DMS 273 treated with DMSO at 0.1 percent for 48 hours (cell line): Measurements from ENCODE around the gene PSMG4.

Experiments
- DNase-seq: peaks from one replicate; lab custom pipeline; 2025; lab: John Stamatoyannopoulos, UW

The PSMG4 gene

DNA sequence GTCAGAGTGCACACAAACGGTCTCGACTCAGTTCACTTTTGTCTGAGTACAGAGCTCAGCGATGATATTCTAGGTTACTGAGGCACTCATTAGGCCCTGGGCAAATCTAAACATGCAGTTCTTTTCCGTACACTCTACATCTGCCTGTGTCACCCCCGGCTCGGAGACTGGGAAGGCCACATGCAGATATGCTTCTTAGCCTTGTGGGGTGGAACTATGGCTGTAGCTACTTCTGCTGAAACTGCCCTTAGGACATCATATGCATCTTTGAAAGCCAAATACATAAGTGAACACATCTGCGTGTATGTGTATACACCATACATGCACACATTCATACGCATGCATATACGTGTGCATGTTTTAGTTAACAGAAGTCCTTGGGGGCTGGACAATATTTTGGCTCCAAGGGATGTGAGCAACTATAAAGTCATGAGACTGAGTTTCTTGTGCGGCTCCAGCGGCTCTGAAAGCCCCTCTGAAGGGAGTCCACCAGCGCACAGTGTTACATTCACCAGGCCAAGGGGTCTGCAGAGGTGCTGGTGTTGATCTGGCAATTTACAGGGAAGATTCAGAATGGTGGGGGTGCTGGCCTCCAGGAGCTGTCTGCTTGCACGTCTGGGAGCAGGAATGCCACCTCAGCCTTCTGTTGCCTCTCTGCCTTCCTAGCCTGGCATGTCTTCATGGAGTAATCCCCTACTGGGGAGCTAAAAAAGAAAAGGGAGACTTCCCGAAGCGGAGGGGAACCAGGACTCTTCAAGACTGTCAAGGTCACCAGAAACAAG is 31.6 kb downstream of the PSMG4 start:
- DNase-seq = no peak

- no peak for DNase-seq
Measured at GRCh38 chr6:3290931-3291211, 32.1 kb downstream of the PSMG4 start.

- DNase-seq = no peak
Measured at GRCh38 chr6:3291346-3291745, 32.6 kb downstream of the PSMG4 start.

GRCh38 chr6:3291987-3292386 is 33.2 kb downstream of the PSMG4 start:
- no peak for DNase-seq

DNA sequence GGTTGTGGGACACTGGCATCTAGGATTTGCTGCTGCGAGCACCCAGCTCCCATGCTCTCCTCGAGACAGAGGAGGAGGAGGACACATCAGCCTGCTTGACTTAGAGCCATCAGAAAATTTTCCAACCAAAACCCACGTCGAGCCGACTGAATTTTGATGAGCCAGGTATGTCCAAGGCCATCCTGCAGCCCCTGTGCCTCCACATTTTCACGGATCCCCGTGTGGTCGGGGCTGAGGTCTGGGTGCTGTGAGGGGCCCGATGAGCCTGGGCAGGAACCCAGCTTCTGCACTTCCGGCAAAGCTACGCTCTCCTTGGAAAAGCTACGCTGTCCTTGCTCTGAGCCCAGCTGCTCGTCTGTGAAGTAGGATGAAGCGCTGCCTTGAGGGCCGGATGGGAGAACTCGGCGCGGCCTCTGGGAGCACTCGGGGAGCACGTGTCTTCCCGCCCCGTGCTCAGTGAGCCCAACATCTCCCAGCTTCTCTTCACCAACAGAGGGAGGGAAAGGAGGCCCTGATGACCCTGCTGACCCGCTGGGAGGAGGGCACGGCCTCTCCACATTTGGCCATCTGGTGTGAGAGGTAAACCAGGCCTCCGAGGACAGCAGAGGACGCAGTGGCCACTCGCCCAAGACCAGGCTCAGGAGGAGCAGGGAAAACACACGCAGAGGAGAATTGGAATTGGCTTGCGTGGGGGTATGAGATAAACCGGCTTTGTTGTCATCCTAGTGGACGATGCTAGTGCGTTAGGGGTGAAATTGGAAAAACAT is 33.9 kb downstream of the PSMG4 start:
- no peak for DNase-seq

DNA sequence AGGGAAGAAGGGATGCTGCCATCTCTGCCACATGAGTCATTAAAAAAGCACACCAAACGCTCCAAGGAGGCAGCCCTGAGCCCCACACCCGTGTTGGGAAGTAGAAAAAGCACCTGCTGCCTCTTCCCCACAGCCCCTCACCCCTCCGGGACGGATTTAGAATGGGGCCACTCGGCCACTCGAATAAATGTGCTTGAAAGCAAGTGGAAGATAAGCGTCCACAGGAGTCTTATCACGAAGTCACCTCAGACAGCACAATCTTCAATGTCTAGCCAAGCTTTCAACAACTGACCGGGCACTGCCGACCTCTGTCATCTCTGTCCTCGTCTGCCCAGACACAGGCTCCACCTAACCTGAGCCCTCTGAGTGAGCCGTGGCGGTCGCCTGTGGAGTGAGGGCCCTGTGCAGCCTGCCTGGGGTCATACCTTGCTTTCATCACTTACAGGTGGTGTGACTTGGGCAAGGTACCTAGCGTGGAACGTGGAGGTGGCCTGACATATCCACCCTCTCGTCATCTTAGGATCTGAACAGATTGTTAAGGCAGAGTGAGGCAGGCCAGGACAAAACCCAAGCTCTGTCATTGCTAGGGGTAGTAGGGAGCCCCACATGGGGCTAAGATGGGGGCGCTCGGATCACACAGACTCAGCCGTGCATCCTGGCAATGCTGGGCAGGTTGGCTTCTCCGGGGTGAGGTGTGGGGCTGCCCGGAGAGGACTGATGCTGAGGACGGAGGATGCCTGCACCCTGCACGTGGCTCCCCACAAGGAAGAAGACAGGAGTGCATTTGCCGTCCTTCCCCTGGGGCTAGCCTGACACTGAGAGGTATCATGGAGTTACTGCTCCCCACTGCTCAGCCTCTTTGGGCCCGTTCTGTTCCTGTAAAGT is 34.8 kb downstream of the PSMG4 start:
- DNase-seq = no peak

- no peak for DNase-seq
Measured at GRCh38 chr6:3294396-3294795, 35.6 kb downstream of the PSMG4 start.

- DNase-seq = no peak
Measured at GRCh38 chr6:3294921-3295871, 36.4 kb downstream of the PSMG4 start.

GRCh38 chr6:3296078-3296477 is 37.3 kb downstream of the PSMG4 start:
- DNase-seq = no peak

DNA sequence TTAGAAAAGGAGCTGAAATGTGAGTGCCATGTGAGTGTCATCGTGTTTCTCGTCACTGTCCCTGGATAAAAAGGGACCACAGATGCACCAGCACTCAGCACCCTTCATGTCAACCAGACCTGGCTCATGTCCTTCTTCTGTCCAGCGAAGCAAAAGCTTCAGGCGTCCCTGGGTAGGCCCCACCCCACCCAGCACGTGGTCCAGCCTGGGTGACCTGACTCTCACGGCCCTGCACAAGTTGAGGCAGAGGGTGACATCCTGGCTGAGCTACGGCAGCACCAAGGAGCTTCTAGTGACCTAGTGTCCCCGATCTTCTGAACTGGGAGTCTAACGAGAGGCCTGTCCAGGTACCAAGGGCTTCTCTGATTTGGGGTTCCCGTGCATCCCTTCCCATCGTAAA is 37.8 kb downstream of the PSMG4 start:
- DNase-seq = no peak

DNA sequence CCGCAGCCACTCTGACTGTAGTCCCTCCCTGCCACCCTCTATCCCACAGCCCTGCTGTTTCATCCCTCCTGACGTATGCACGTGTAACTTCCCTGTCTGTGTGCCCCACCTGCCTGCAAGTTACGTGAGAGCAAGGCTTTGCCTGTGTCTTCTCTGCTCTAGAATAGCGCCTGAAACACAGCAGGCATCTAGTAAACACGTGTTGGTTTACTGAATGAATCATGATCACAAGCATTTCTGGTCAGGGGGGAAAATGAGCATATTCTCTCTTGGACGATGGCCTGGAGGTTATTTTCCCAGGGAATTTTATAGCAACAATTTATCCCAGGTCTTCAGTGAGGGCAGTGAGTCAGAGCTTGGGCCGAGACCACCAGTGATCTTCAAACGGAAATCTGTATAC is 38.3 kb downstream of the PSMG4 start:
- DNase-seq = no peak

DNA sequence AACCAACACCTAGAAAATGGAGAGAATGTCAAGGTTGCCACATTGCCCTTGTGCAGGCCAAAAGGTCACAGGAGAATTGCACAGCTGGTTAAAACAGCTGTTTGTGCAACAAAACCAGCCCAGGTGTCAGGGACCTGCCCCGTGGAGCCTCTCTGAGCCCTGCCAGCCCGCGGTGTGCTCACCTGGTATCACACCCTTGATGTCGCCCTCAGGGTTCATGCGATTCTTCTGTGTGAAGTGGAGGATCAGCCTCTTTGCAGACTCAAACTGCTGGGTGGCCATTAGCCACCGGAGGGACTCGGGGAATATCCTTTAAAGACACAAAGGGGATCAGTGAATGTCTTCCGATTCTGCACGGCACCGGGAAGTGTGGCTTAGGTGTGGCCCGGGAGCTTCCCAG is 39.2 kb downstream of the PSMG4 start:
- no peak for DNase-seq

DNA sequence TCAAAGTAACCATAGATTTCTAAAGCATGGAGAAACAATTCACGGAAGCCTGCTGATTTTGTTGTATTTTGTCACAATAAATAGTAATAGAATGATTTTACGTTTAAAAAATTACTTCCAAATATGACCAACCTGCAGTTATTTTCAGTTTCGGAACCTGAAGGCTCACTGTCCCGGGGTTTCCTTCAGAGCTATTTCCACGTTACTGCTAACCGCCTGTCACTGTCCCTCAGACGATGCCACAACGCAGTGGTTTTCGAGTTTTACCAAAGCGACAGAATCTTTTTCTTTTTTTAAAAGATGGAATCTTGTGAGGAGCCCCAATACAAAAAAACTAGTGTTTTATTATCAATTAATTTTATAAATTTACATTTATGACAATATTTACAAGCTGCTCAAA is 40.5 kb downstream of the PSMG4 start:
- no peak for DNase-seq

GRCh38 chr6:3301506-3301905 is 42.8 kb downstream of the PSMG4 start:
- DNase-seq = no peak

DNA sequence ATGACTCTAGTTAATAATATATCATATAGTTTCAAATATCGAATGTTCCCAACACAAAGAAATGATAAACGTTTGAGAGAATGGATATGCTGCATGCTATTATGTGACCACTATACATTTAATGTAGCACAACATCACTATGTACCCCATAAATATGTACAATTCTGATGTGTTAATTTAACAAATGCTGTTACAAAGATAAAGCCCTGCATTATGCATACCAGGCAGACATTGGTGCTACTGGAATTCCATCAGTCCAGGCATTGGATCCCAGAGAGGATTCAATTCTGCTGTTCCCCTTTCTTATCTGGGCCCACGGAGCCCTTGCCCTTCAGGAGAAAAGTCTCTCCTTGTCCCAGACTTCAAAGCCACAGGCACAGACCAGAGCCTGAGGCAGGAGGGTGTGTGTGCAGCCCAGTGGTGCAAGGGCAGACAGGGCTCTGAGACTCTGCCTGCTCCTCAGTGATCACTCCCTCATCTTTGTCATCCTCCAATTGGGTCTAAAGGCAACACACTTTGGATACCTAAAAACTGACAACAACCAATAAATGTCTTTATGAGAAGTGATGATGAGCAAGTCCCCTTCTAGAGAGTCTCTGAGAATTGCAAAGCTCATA is 45.2 kb downstream of the PSMG4 start:
- DNase-seq = no peak

DNA sequence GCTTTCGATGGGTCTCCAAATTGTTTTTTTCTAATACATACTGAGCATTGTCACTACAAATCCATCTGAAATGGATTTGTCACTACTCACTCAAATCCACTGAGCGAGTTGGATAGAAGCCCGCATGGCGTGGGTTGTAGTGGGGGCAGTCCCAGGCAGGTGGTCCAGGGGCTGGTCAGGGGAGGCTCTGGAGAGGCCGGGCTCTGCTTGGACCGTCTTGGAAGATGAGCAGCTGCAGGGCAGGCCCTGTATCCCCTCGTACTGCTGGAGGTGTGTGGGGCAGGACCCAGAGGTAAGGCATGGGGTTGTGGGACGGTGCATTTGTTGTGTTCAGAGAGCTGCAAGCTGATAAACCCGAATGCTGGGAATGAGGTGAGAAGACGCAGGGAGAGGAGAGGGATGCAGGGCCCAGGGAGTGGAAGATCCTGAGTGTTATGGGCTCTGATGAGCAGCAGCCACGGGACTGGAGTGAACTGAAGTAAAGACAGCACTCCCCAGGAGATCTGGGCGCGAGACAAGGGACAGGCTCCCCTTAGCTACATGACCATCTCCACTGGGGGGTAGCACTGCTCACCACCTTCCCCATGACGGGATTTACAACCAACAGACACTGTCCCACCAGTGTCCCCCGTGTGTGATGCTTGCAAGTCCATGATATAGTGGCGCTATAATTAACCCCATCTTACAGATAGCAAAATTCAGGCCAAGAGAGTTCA is 45.9 kb downstream of the PSMG4 start:
- DNase-seq = no peak

- DNase-seq = no peak
Measured at GRCh38 chr6:3305216-3305565, 46.4 kb downstream of the PSMG4 start.

DNA sequence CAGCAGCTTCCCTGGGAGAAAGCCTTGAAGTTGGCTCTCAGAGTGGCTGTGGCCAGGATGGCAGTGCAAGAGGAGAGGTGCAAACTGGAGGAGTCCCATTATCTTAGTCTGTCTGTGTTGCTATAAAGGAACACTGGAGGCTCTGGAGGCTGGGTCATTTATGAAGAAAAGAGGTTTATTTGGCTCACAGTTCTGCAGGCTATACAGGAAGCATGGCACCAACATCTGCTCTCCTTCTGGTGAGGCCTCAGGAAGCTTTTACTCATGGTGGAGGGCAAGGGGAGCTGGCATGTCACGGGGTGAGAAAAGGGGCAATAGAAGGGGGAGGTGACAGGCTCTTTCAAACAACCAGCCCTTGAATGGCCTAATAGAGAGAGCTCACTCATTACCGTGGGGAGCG is 47.1 kb downstream of the PSMG4 start:
- DNase-seq = no peak

DNA sequence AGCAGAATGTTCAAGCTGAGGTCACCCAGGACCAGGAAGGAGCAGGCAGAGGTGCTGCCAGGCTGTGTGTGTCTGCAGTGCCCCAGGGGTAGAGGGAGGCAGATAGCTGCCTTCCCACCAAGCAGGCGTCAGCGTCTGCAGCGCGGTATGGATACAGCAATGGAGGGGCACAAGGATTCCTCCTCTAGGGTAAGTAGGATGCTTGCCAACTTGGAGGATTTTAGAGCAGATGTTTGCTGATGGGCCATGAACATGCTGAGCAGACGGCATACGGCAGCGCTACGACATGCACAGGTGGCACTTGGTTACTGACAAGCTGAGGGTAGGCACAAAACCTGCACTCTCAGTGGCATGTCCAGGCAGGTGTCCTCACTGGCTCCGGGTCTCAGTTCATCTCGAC is 48.1 kb downstream of the PSMG4 start:
- peak; percentile 75 for DNase-seq

DNA sequence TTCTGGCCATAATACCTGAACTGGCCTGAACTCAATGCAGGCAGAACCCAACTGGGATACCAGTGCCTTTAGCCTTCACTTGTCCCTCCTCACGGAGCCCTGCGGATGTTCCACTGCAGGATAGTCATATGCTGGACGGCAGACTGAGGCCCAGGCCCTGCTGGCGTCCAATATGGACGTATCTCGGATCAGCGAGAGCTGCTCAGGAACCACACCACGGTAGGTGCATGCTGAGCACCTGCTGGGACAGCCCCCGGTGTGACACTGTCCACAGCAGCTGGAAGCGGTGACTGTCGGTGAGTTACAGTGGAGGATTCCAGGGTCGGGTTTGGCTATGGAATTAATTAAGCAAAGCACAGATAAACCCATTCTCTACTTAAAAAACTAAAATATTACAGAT is 48.7 kb downstream of the PSMG4 start:
- DNase-seq = no peak

DNA sequence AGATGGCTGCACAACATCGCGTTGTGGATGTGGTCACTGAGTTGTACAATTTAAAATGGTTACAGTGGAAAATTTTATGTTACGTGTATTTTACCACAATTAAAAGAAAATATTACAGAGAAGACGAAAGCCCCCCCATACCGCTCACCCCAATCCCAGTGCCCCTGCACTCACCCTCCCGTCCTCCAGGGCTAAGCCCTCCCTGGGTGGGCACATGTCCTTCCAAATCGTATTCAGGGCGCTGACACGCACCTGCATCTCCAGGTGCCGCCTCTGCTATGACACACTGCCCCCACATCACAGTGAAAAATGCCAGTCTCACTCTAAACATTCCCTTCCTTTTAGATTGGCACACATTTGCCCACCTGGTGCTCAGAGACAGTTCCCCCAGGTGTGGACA is 49.4 kb downstream of the PSMG4 start:
- no peak for DNase-seq
